SU-DHL-6 (cell line): ENCODE results near the gene HDGFL2.

Experiments
- H2AFZ ChIP-seq: fragments of 200-600 bp; sonication (generic); 2 replicates; pipeline ENCODE4 v1.6.1; 2014; ENCODE audit warnings: low read depth, mild to moderate bottlenecking, moderate library complexity, mixed read lengths, antibody characterized with exemption, low read length; ENCODE audit not compliant: severe bottlenecking
- H3F3A ChIP-seq: fragments of 200-600 bp; shearing (Covaris generic); 2 replicates; pipeline ENCODE4 v1.6.0; 2016; ENCODE audit warnings: antibody characterized with exemption, mild to moderate bottlenecking; ENCODE audit not compliant: insufficient read depth
- H3K27ac ChIP-seq: fragments of 200-600 bp; sonication (generic); 2 replicates; pipeline ENCODE4 v1.5.1; 2016; ENCODE audit warnings: low read depth, mild to moderate bottlenecking, low read length, moderate library complexity, mixed read lengths
- H3K27me3 ChIP-seq: fragments of 200-600 bp; sonication (generic), shearing (Covaris generic); 2 replicates; pipeline ENCODE4 v1.6.0; 2014; ENCODE audit warnings: mild to moderate bottlenecking, low read length
- H3K36me3 ChIP-seq: fragments of 200-600 bp; sonication (generic); 2 replicates; pipeline ENCODE4 v1.6.1; 2014; ENCODE audit warnings: mild to moderate bottlenecking, low read length, mixed read lengths
- H3K4me2 ChIP-seq: fragments of 300-600, 200-600 bp; shearing (Covaris generic), sonication (generic); 2 replicates; pipeline ENCODE4 v1.6.0; 2014; ENCODE audit warnings: low read length, low read depth, mild to moderate bottlenecking; ENCODE audit not compliant: poor library complexity, severe bottlenecking
- H3K4me3 ChIP-seq: fragments of 200-600 bp; sonication (generic); 2 replicates; pipeline ENCODE4 v1.5.1; 2014; ENCODE audit warnings: antibody characterized with exemption, low read length, mild to moderate bottlenecking, mixed read lengths; ENCODE audit not compliant: insufficient read depth, poor library complexity, severe bottlenecking
- H3K79me2 ChIP-seq: fragments of 200-600 bp; sonication (generic); 2 replicates; pipeline ENCODE4 v1.6.1; 2014; ENCODE audit warnings: mild to moderate bottlenecking, low read length, moderate library complexity; ENCODE audit not compliant: insufficient read depth
- H3K9ac ChIP-seq: fragments of 200-600 bp; sonication (generic); 2 replicates; pipeline ENCODE4 v1.7.0; 2014; ENCODE audit warnings: mild to moderate bottlenecking, low read length
- H3K9me2 ChIP-seq: fragments of 200-600 bp; sonication (generic); replicated peaks from 2 replicates; pipeline ENCODE4 v1.6.1; 2014; ENCODE audit warnings: low read length; ENCODE audit not compliant: insufficient read depth
- H3K9me3 ChIP-seq: fragments of 200-600 bp; sonication (generic); 2 replicates; pipeline ENCODE4 v1.6.1; 2014; ENCODE audit warnings: low read length, mixed read lengths; ENCODE audit not compliant: insufficient read depth
- H4K20me1 ChIP-seq: fragments of 200-600 bp; sonication (generic); 2 replicates; pipeline ENCODE4 v1.6.1; 2014; ENCODE audit warnings: low read depth, mild to moderate bottlenecking, antibody characterized with exemption, low read length, moderate library complexity, mixed read lengths
- EZH2phosphoT487 ChIP-seq: fragments of 200-600 bp; sonication (generic), shearing (Covaris generic); conservative IDR thresholded peaks from 2 replicates; pipeline ENCODE4 v1.6.1; 2018; ENCODE audit warnings: mild to moderate bottlenecking, antibody characterized with exemption, low read length, moderate library complexity, mixed read lengths
- TF ChIP-seq, protein P1 (sequence below): fragments of 200-600 bp; sonication (generic); IDR thresholded peaks from one replicate; pipeline ENCODE4 v1.5.1; 2017; ENCODE audit warnings: antibody characterized with exemption, mild to moderate bottlenecking, low read length, moderate library complexity; ENCODE audit not compliant: insufficient read depth, poor library complexity, severe bottlenecking

Gene HDGFL2

DNA sequence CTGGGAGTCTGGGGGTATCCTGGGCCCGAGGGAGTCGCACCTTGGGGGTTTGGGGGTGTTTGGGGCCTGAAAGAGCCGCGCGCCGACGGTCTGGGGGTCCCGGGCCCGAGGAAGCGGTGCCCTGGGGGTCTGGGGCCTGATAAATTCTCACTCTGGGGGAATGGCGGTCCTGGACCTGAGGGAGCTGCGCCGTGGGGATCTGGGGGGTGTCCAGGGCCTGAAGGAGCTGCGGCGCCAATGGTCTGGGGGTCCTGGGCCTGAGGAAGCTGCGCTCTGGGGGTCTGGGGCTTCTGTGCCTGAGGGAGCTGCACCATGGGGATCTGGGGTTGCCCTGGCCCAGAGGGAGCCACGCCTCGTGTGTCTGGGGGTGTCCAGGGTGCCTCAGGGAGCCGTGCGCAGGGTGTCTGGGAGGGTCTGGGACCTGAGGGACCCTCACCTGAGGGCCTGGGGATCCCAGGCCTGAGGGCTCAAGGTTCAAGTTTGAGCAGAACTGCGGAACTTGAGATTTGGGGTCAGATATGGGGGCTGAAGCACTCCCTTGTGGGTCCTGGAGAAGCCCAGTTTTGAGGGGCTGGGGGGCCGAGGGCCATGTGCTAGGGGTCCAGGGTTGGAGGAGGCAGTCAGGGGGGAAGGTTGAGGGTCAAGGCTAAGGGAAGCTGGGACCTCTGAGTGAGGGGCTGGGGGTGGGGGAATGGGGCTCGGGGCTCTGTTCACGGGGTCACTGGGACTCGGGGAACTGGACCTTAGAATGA lies 1.1 kb downstream of the HDGFL2 start:
- Histone ChIP-seq H3K27ac (0 out of 2 replicates have a peak overlapping the region, but pooled peaks have one; percentile 5), H3K9me2 (no peaks in the 10 kb centered on the region), H3K4me3 (peak overlapping the region; percentile 99), H4K20me1 (no peaks in the 10 kb centered on the region), H3K4me2 (peak overlapping the region; percentile 89), H3K36me3 (no peaks in the 10 kb centered on the region), H2AFZ (no peak overlapping the region), H3K79me2 (peaks cover 23% of the 10 kb centered on the region), H3K9me3 (no peaks in the 10 kb centered on the region), H3K27me3 (no peaks in the 10 kb centered on the region), H3K9ac (peak overlapping the region; percentile 95), H3F3A (no peaks in the 10 kb centered on the region)
- TF ChIP-seq EZH2phosphoT487 = no peak
- TF ChIP-seq, protein P1, sequence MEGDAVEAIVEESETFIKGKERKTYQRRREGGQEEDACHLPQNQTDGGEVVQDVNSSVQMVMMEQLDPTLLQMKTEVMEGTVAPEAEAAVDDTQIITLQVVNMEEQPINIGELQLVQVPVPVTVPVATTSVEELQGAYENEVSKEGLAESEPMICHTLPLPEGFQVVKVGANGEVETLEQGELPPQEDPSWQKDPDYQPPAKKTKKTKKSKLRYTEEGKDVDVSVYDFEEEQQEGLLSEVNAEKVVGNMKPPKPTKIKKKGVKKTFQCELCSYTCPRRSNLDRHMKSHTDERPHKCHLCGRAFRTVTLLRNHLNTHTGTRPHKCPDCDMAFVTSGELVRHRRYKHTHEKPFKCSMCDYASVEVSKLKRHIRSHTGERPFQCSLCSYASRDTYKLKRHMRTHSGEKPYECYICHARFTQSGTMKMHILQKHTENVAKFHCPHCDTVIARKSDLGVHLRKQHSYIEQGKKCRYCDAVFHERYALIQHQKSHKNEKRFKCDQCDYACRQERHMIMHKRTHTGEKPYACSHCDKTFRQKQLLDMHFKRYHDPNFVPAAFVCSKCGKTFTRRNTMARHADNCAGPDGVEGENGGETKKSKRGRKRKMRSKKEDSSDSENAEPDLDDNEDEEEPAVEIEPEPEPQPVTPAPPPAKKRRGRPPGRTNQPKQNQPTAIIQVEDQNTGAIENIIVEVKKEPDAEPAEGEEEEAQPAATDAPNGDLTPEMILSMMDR = no peak

GRCh38 chr19:4473763-4474513 lies 1.8 kb downstream of the HDGFL2 start:
- Histone ChIP-seq H3K9ac (peak overlapping the region; percentile 95), H3K9me3 (no peaks in the 10 kb centered on the region), H3F3A (no peaks in the 10 kb centered on the region), H4K20me1 (no peaks in the 10 kb centered on the region), H3K27ac (no peak overlapping the region), H2AFZ (peak overlapping the region; percentile 37), H3K4me3 (peak overlapping the region; percentile 99), H3K4me2 (peak overlapping the region; percentile 89), H3K27me3 (no peaks in the 10 kb centered on the region), H3K36me3 (no peaks in the 10 kb centered on the region), H3K79me2 (peaks cover 23% of the 10 kb centered on the region), H3K9me2 (no peaks in the 10 kb centered on the region)
- no peak for TF ChIP-seq EZH2phosphoT487
- TF ChIP-seq, protein P1 = no peak

DNA sequence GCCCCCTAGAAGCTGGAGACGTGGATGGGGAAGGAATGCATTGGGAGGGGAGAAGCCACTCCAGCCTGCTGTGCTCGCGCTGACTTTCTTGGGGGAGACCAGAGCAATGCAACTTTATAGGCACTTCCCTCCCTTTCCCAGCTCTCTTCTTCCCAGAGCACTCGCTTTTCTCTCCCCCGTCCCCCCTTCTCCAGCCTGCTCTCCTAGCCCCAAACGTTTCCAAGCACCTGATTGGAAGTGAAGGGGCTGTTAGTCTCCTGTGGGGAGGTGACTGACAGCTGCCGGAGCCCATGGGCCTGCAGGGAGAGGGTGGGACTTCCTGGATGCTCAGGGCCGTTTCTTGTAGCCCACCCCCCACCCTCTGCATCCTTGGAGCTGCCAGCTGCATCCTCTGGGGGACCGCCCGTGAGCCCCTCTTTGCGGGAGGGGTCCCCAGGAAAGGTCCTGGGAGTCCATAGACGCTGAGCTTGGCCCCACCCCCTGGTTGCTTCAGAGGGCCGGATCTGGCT lies 2.5 kb downstream of the HDGFL2 start:
- Histone ChIP-seq H2AFZ (peak overlapping the region; percentile 37), H3K9me3 (no peaks in the 10 kb centered on the region), H3K9me2 (no peaks in the 10 kb centered on the region), H3K79me2 (peaks cover 23% of the 10 kb centered on the region), H3K4me2 (peak overlapping the region; percentile 89), H3K9ac (peak overlapping the region; percentile 95), H3F3A (no peaks in the 10 kb centered on the region), H3K27ac (no peak overlapping the region), H3K36me3 (no peaks in the 10 kb centered on the region), H3K27me3 (no peaks in the 10 kb centered on the region), H3K4me3 (peak overlapping the region; percentile 99), H4K20me1 (no peaks in the 10 kb centered on the region)
- TF ChIP-seq, protein P1 = no peak
- TF ChIP-seq EZH2phosphoT487 = no peak
